Kidney (tissue), 14 donors: Measurements from ENCODE around the gene EIF1AD. TPM values are rescaled to one million over a fixed set of nuclear protein-coding genes. Genes with fewer than 3 reads are reported as not detected.

ENCODE experiments used
- DNase-seq, 5 donors: peaks; one replicate each; pipeline ENCODE4 v3.0.0-alpha.2; 2013 to 2020
- FAIRE-seq: peaks from 2 replicates; lab custom pipeline; 2012; peaks lifted over from hg19 to GRCh38; lab: Jason Lieb, UNC
- H3K27ac ChIP-seq, 2 donors: one replicate each; pipeline ENCODE4 v1.7.0; 2013; ENCODE audit warnings: low read depth in 2 of 2, low read length in 2 of 2, inconsistent platforms in 1 of 2
- H3K27me3 ChIP-seq: one replicate; pipeline ENCODE4 v1.7.1; 2013; ENCODE audit warnings: low read length, inconsistent platforms; ENCODE audit not compliant: control insufficient read depth, insufficient read depth
- H3K36me3 ChIP-seq, 3 donors: one replicate each; pipeline versions ENCODE4 v1.7.0 to v1.7.1; 2013; ENCODE audit warnings: low read length in 3 of 3, control low read depth in 1 of 3, inconsistent platforms in 1 of 3; ENCODE audit not compliant: insufficient read depth in 3 of 3, control insufficient read depth in 2 of 3
- H3K4me1 ChIP-seq, 3 donors: one replicate each; pipeline versions ENCODE4 v1.7.0 to v1.7.1; 2013; ENCODE audit warnings: low read length in 3 of 3, inconsistent platforms in 1 of 3, low read depth in 1 of 3; ENCODE audit not compliant: control insufficient read depth in 2 of 3, insufficient read depth in 2 of 3
- H3K4me3 ChIP-seq, 3 donors: one replicate each; pipeline versions ENCODE4 v1.7.0 to v1.8.1; 2013; ENCODE audit warnings: low read length in 3 of 3, control low read depth in 1 of 3, inconsistent platforms in 1 of 3
- H3K9ac ChIP-seq, 3 donors: one replicate each; pipeline versions ENCODE4 v1.7.0 to v1.7.1; 2013; ENCODE audit warnings: low read length in 3 of 3, control low read depth in 1 of 3, inconsistent platforms in 1 of 3
- H3K9me3 ChIP-seq, 3 donors: one replicate each; pipeline versions ENCODE4 v1.7.0 to v1.7.1; 2013; ENCODE audit warnings: low read length in 3 of 3, control low read depth in 1 of 3, inconsistent platforms in 1 of 3; ENCODE audit not compliant: control insufficient read depth in 2 of 3, insufficient read depth in 1 of 3
- CTCF ChIP-seq: IDR thresholded peaks from 3 replicates; pipeline ENCODE4 v1.5.1; 2012; ENCODE audit warnings: mild to moderate bottlenecking, moderate library complexity, borderline replicate concordance; ENCODE audit not compliant: insufficient read depth; ENCODE audit errors: extremely low read depth
- intact Hi-C: fragments of 100-400 bp; cut with DNase I; formaldehyde crosslinking; loops from one replicate; pipeline ENCODE4 v1.11.1; 2022
- polyA plus RNA-seq: library from polyadenylated mRNA; stranded (reverse); fragments of 350-450 nt; fragmentation: Illumina TruSeq; extraction: RNeasy Lipid Tissue Mini Kit (QIAGEN cat#74804); gene quantifications from one replicate; pipeline ENCODE4 v1.2.3, GENCODE V29; 2014; ENCODE audit warnings: low read depth, low replicate concordance; ENCODE audit not compliant: insufficient read depth
- total RNA-seq: library from RNA; stranded (reverse); fragmentation: NEBNext Ultra II Directional; extraction: Animal tissue kit (Norgen Biotek cat#: 25700); gene quantifications from one replicate; pipeline ENCODE4 v1.2.1, GENCODE V29; 2021
- donor health status: control.
- donor health status: control.
- donor health status: control.
- donor health status: control.
- donor health status: control.
- donor health status: DM: yes; HTN: yes; CAD: no.
- donor health status: Normal renal cell carcinoma (clear cell type).

The EIF1AD gene
- total and polyA plus RNA-seq, 2 donors from 2014 or later, result 17.7 to 37.5 TPM

- intact Hi-C loops, result no loop called here
- H3K9ac ChIP-seq, result peak overlapping the region; percentile 61 to 92 (median 64)
- no peaks in the 10 kb centered on the region for H3K9me3 ChIP-seq
- H3K36me3 ChIP-seq, result peaks cover 8 to 28% (median 22%) of the 10 kb centered on the region in 3 donors
- no peak for FAIRE-seq
- TF ChIP-seq CTCF, result no peak
- peak in 1 of 5 donors; percentile 56 for DNase-seq
- H3K4me1 ChIP-seq, result peaks cover 0 to 10% (median 0%) of the 10 kb centered on the region in 3 donors
- H3K27ac ChIP-seq, result peak overlapping the region in 1 of 2 donors; percentile 99
- H3K4me3 ChIP-seq, result peak overlapping the region in 2 of 3 donors; percentile 97 to 100
- no peaks in the 10 kb centered on the region for H3K27me3 ChIP-seq
Observed at GRCh38 chr11:66003291-66003690, 1.3 kb upstream of the EIF1AD start.

GRCh38 chr11:66002648-66003225 is 780 bp upstream of the EIF1AD start:
- TF ChIP-seq CTCF, result peak; percentile 5
- peak overlapping the region; percentile 95 to 99 for H3K27ac ChIP-seq
- peak in 4 of 5 donors; percentile 53 to 74 (median 65) for DNase-seq
- intact Hi-C loops, result no loop called here
- peak overlapping the region; percentile 97 to 100 (median 99) for H3K4me3 ChIP-seq
- peaks cover 0 to 10% (median 0%) of the 10 kb centered on the region in 3 donors for H3K4me1 ChIP-seq
- H3K9ac ChIP-seq, result peak overlapping the region; percentile 61 to 99 (median 64)
- peaks cover 8 to 34% (median 26%) of the 10 kb centered on the region in 3 donors for H3K36me3 ChIP-seq
- FAIRE-seq, result no peak
- no peaks in the 10 kb centered on the region for H3K9me3 ChIP-seq
- no peaks in the 10 kb centered on the region for H3K27me3 ChIP-seq

DNA sequence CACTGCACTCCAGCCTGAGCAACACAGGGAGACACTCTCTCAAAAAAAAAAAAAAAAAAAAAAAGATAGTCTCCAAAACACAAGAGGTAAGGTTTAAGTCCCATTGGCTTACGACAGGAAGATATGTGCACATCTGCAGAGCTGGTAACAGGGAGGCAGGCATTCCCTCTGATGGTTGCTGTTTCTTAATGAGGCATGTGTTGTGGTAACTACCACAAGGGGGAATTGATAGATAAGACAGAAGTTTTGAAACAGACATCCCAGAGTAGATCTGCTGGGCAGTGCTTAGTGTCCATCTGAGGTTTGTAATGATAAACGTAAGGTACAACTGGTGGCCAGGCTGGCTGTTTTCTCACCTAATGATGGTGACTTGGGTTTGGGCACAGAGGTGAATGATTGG is 4.7 kb downstream of the EIF1AD start:
- FAIRE-seq, result no peak
- TF ChIP-seq CTCF, result no peak
- Histone ChIP-seq H3K36me3 (peaks cover 11 to 32% (median 29%) of the 10 kb centered on the region in 3 donors), H3K27me3 (no peaks in the 10 kb centered on the region), H3K4me1 (peaks cover 0 to 4% (median 0%) of the 10 kb centered on the region in 3 donors), H3K27ac (no peak overlapping the region), H3K9ac (no peak overlapping the region), H3K9me3 (no peaks in the 10 kb centered on the region), H3K4me3 (no peak overlapping the region)
- DNase-seq, result no peak
- intact Hi-C loops, result no loop called here

DNA sequence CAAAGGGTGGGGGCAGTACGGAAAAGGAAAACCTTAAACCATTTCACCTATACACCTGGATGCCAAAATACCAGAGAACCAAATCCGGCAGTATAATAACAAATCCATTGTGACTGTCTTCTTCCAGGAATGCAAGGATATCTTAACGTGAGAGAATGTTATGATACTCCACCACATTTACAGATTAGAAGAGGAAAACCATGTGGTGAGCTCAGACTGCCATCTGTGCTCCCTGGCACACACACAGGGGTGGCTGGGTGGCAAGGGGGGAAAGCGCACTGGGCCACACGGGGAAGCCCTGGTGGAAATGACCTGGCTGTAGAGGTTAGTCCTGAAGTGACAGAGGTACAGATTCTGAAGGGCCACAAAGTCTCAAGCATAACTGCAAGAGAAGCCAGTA is 9.9 kb downstream of the EIF1AD start:
- no peak overlapping the region for H3K9ac ChIP-seq
- H3K27me3 ChIP-seq, result no peaks in the 10 kb centered on the region
- no peak for TF ChIP-seq CTCF
- H3K9me3 ChIP-seq, result no peaks in the 10 kb centered on the region
- no peaks in the 10 kb centered on the region for H3K36me3 ChIP-seq
- intact Hi-C loops, result no loop called here
- DNase-seq, result no peak
- no peak overlapping the region for H3K27ac ChIP-seq
- no peak for FAIRE-seq
- H3K4me1 ChIP-seq, result no peaks in the 10 kb centered on the region
- H3K4me3 ChIP-seq, result no peak overlapping the region
